ENCODE results near the gene DIP2C.

GRCh38 chr10:329361-330099 lies 359.9 kb downstream of the DIP2C start:
- TF ChIP-seq PKNOX1 (IDR thresholded peaks at IDR 0.05) = no peak
- TF ChIP-seq HDGF (IDR thresholded peaks at IDR 0.05; ENCODE audit: borderline replicate concordance) = no peak
- TF ChIP-seq ARNT (IDR thresholded peaks at IDR 0.05) = no peak
- no peak for TF ChIP-seq CTBP1 (IDR thresholded peaks at IDR 0.05; ENCODE audit: borderline replicate concordance)
- no peak for TF ChIP-seq FOXK2 (IDR thresholded peaks at IDR 0.05)
- TF ChIP-seq FOXA1 (IDR thresholded peaks at IDR 0.05) = no peak
- no peak for TF ChIP-seq SP1 (IDR thresholded peaks at IDR 0.05)

Data from HEK293T (cell line).